ENCODE data around the gene ATP8B4.

GRCh38 chr15:50016951-50017350 lies 102.1 kb downstream of the ATP8B4 start:
- TF ChIP-seq CTBP1 (IDR thresholded peaks at IDR 0.05; ENCODE audit: borderline replicate concordance) (no peak), FOXM1 (IDR thresholded peaks at IDR 0.05; ENCODE audit: borderline replicate concordance) (no peak), ZNF384 (IDR thresholded peaks at IDR 0.05) (no peak), LEF1 (IDR thresholded peaks at IDR 0.05; ENCODE audit: borderline replicate concordance) (no peak), FOXK2 (IDR thresholded peaks at IDR 0.05) (no peak), ELF4 (IDR thresholded peaks at IDR 0.05) (no peak), FOXA1 (IDR thresholded peaks at IDR 0.05) (no peak), SP1 (IDR thresholded peaks at IDR 0.05) (no peak), BHLHE40 (IDR thresholded peaks at IDR 0.05; ENCODE audit: borderline replicate concordance) (no peak)
- TF ChIP-seq, protein P1, sequence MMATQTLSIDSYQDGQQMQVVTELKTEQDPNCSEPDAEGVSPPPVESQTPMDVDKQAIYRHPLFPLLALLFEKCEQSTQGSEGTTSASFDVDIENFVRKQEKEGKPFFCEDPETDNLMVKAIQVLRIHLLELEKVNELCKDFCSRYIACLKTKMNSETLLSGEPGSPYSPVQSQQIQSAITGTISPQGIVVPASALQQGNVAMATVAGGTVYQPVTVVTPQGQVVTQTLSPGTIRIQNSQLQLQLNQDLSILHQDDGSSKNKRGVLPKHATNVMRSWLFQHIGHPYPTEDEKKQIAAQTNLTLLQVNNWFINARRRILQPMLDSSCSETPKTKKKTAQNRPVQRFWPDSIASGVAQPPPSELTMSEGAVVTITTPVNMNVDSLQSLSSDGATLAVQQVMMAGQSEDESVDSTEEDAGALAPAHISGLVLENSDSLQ (IDR thresholded peaks at IDR 0.05): no peak

Data from HEK293T (cell line).